Activated CD8-positive, alpha-beta T cell treated with anti-CD3 and anti-CD28 coated beads for 36 hours (primary cell): ENCODE data around the gene GPR22. TPM values are rescaled to one million over a fixed set of nuclear protein-coding genes. Genes with fewer than 3 reads are reported as not detected.

Source experiments
- ATAC-seq: fragments of 200-7000 bp; cut with Tn5 transposase; one replicate; pipeline ENCODE4 v1.10.0; 2021; ENCODE audit warnings: mild to moderate bottlenecking, moderate library complexity
- CTCF ChIA-PET: fragments of 350-600 bp; sonication (Branson Sonifier 250); formaldehyde crosslinking; loops from one replicate; lab custom pipeline; 2021; ENCODE audit warnings: antibody characterized with exemption; lab: Charles Lee
- POLR2A ChIA-PET: fragments of 350-600 bp; sonication (Branson Sonifier 250); formaldehyde crosslinking; loops from one replicate; lab custom pipeline; 2021; ENCODE audit warnings: antibody characterized with exemption; lab: Charles Lee
- DNase-seq: peaks from one replicate; pipeline ENCODE4 v3.0.0-alpha.2; 2020
- H3K27ac Mint-ChIP-seq: one replicate; pipeline ENCODE4 v1.8.0; 2021; ENCODE audit warnings: mild to moderate bottlenecking, mixed read lengths
- H3K27me3 Mint-ChIP-seq: one replicate; pipeline ENCODE4 v1.8.0; 2021; ENCODE audit warnings: mixed read lengths
- H3K36me3 Mint-ChIP-seq: one replicate; pipeline ENCODE4 v1.8.0; 2021; ENCODE audit warnings: low read depth, mixed read lengths
- H3K4me1 Mint-ChIP-seq: one replicate; pipeline ENCODE4 v1.8.0; 2021; ENCODE audit warnings: low read depth, mixed read lengths
- H3K4me3 Mint-ChIP-seq: one replicate; pipeline ENCODE4 v1.8.0; 2021; ENCODE audit warnings: mild to moderate bottlenecking, moderate library complexity, mixed read lengths
- H3K9me3 Mint-ChIP-seq: one replicate; pipeline ENCODE4 v1.8.0; 2021; ENCODE audit warnings: mixed read lengths
- CTCF ChIP-seq: fragments of 200-600 bp; IDR thresholded peaks from one replicate; pipeline ENCODE4 v1.8.0; 2022; ENCODE audit warnings: antibody characterized with exemption, mild to moderate bottlenecking
- intact Hi-C: fragments of 100-400 bp; cut with micrococcal nuclease; formaldehyde crosslinking; loops from one replicate; pipeline ENCODE4 v1.10.0; 2022
- total RNA-seq, 2 experiments: library from RNA; stranded (reverse); gene quantifications; one replicate each; pipeline ENCODE4 v1.2.3, GENCODE V29; 2021

The GPR22 gene
- total RNA-seq, 2 experiments from 2014 or later, result not detected

- intact Hi-C loops, result no loop called here
- CTCF ChIA-PET, result interaction anchor here (1.2 to 1.6 kb wide), 2 partner anchors 46 to 299 kb away, joined by 3 read pairs; no protein-coding TSS in a partner anchor
- TF ChIP-seq CTCF, result no peak
- H3K9me3 Mint-ChIP-seq, result peaks cover 2% of the 10 kb centered on the region
- H3K27ac Mint-ChIP-seq, result no peak overlapping the region
- POLR2A ChIA-PET, result no interaction called here
- H3K4me1 Mint-ChIP-seq, result peaks cover 12% of the 10 kb centered on the region
- no peak overlapping the region for H3K4me3 Mint-ChIP-seq
- ATAC-seq (no peak), DNase-seq (no peak)
- H3K27me3 Mint-ChIP-seq, result no peaks in the 10 kb centered on the region
- peaks cover 16% of the 10 kb centered on the region for H3K36me3 Mint-ChIP-seq
Observed at GRCh38 chr7:107446988-107447387, 22.9 kb upstream of the GPR22 start.

- intact Hi-C loops, result no loop called here
- H3K4me1 Mint-ChIP-seq, result peaks cover 10% of the 10 kb centered on the region
- no peak overlapping the region for H3K4me3 Mint-ChIP-seq
- POLR2A ChIA-PET, result no interaction called here
- no peaks in the 10 kb centered on the region for H3K27me3 Mint-ChIP-seq
- no peaks in the 10 kb centered on the region for H3K9me3 Mint-ChIP-seq
- no peak for ATAC-seq
- CTCF ChIA-PET, result no interaction called here
- H3K27ac Mint-ChIP-seq, result no peak overlapping the region
- TF ChIP-seq CTCF, result no peak
- no peak for DNase-seq
- peaks cover 26% of the 10 kb centered on the region for H3K36me3 Mint-ChIP-seq
Observed at GRCh38 chr7:107450970-107451369, 18.9 kb upstream of the GPR22 start.

- H3K4me1 Mint-ChIP-seq, result no peaks in the 10 kb centered on the region
- intact Hi-C loops, result no loop called here
- no peak for TF ChIP-seq CTCF
- no peaks in the 10 kb centered on the region for H3K27me3 Mint-ChIP-seq
- peaks cover 36% of the 10 kb centered on the region for H3K36me3 Mint-ChIP-seq
- peaks cover 2% of the 10 kb centered on the region for H3K9me3 Mint-ChIP-seq
- H3K4me3 Mint-ChIP-seq, result no peak overlapping the region
- no peak for ATAC-seq
- no peak overlapping the region for H3K27ac Mint-ChIP-seq
- ChIA-PET POLR2A (no interaction called here), CTCF (interaction anchor here (1.1 kb wide), 1 partner anchor 11 kb away, joined by 4 read pairs; no protein-coding TSS in a partner anchor)
- no peak for DNase-seq
Observed at GRCh38 chr7:107453388-107453787, 16.5 kb upstream of the GPR22 start.

- Mint-ChIP-seq H3K27me3 (no peaks in the 10 kb centered on the region), H3K36me3 (peaks cover 12% of the 10 kb centered on the region), H3K4me1 (no peaks in the 10 kb centered on the region), H3K27ac (no peak overlapping the region), H3K4me3 (no peak overlapping the region), H3K9me3 (peaks cover 2% of the 10 kb centered on the region)
- ChIA-PET CTCF (no interaction called here), POLR2A (no interaction called here)
- no peak for TF ChIP-seq CTCF
- intact Hi-C loops, result loop anchor here (2.0 kb wide), 1 partner anchor 263 kb away; no protein-coding TSS in a partner anchor
- no peak for ATAC-seq
- DNase-seq, result no peak
Observed at GRCh38 chr7:107461938-107462533, 7.8 kb upstream of the GPR22 start.
